Measurements from ENCODE around the gene JARID2. TPM values are rescaled to one million over a fixed set of nuclear protein-coding genes. Genes with fewer than 3 reads are reported as not detected.

JARID2 gene
- total RNA-seq, 2 experiments from 2014 or later = 19.0 to 19.5 TPM

- no TSS peak for BruUV-seq (replicated peaks)
These were observed 244.6 kb downstream of the JARID2 start for GRCh38 chr6:15490242-15491100.

GRCh38 chr6:15491255-15491985 lies 245.6 kb downstream of the JARID2 start:
- no TSS peak for BruUV-seq (replicated peaks)
- peak; percentile 57 for DNase-seq (ENCODE audit: low spot score)
- Histone ChIP-seq H3K27ac (ENCODE audit: low read depth, low read length, poor library complexity, severe bottlenecking) (no peak overlapping the region), H2AFZ (ENCODE audit: low read length) (no peak overlapping the region), H3K4me2 (ENCODE audit: low read length) (no peak overlapping the region), H3K9me3 (ENCODE audit: low read length) (no peaks in the 10 kb centered on the region), H3K79me2 (ENCODE audit: insufficient read depth, low read depth, low read length) (no peaks in the 10 kb centered on the region), H3K36me3 (ENCODE audit: insufficient read depth, low read length) (peaks cover 15% of the 10 kb centered on the region; the same call in 1 of the 2 replicates), H4K20me1 (ENCODE audit: insufficient read depth, low read length) (no peaks in the 10 kb centered on the region), H3K4me1 (ENCODE audit: insufficient read depth, low read length, poor library complexity, severe bottlenecking) (no peaks in the 10 kb centered on the region), H3K9me2 (ENCODE audit: insufficient read depth, low read length) (no peaks in the 10 kb centered on the region), H3K4me3 (ENCODE audit: low read depth, low read length, poor library complexity, severe bottlenecking) (no peak overlapping the region)
- ChIA-PET CTCF (ENCODE audit: unreplicated experiment) (no interaction called here), POLR2A (no interaction called here)
- TF ChIP-seq CTCF (conservative IDR thresholded peaks at IDR 0.05; ENCODE audit: low read length) (peak; percentile 98), EZH2phosphoT487 (IDR thresholded peaks at IDR 0.05; ENCODE audit: borderline replicate concordance, low read depth, low read length) (no peak)
- intact Hi-C loops (cut with micrococcal nuclease; ENCODE audit: unreplicated experiment) = no loop called here

More at GRCh38 chr6:15490242-15491100, 244.6 kb downstream of the JARID2 start:
- no peak overlapping the region for H3K4me3 ChIP-seq (ENCODE audit: low read depth, low read length, poor library complexity, severe bottlenecking)
- no peaks in the 10 kb centered on the region for H3K4me1 ChIP-seq (ENCODE audit: insufficient read depth, low read length, poor library complexity, severe bottlenecking)
- no peak overlapping the region for H3K4me2 ChIP-seq (ENCODE audit: low read length)
- intact Hi-C loops (cut with micrococcal nuclease; ENCODE audit: unreplicated experiment) = no loop called here
- H3K36me3 ChIP-seq (ENCODE audit: insufficient read depth, low read length) = peaks cover 15% of the 10 kb centered on the region; the same call in 1 of the 2 replicates
- no peak overlapping the region for H3K27ac ChIP-seq (ENCODE audit: low read depth, low read length, poor library complexity, severe bottlenecking)
- ChIA-PET CTCF (ENCODE audit: unreplicated experiment) (interaction anchor here (0.6 kb wide), 1 partner anchor 1472 kb away, joined by 3 read pairs; no protein-coding TSS in a partner anchor), POLR2A (interaction anchor here (0.6 to 0.7 kb wide), 2 partner anchors 533 to 1253 kb away, joined by 3 to 7 read pairs; no protein-coding TSS in a partner anchor)
- H3K79me2 ChIP-seq (ENCODE audit: insufficient read depth, low read depth, low read length) = no peaks in the 10 kb centered on the region
- no peak for TF ChIP-seq CTCF (conservative IDR thresholded peaks at IDR 0.05; ENCODE audit: low read length)
- no peaks in the 10 kb centered on the region for H3K9me3 ChIP-seq (ENCODE audit: low read length)
- H2AFZ ChIP-seq (ENCODE audit: low read length) = no peak overlapping the region
- no peaks in the 10 kb centered on the region for H3K9me2 ChIP-seq (ENCODE audit: insufficient read depth, low read length)
- no peak for DNase-seq (ENCODE audit: low spot score)
- H4K20me1 ChIP-seq (ENCODE audit: insufficient read depth, low read length) = no peaks in the 10 kb centered on the region
